ENCODE data around the gene MME. TPM values are rescaled to one million over a fixed set of nuclear protein-coding genes. Genes with fewer than 3 reads are reported as not detected.
"Not testable (repeated sequence)": the region's sequence is repeated elsewhere in the genome, so short reads cannot be mapped to it uniquely, and the experiment has no call there.

MME gene
- polyA plus RNA-seq, 12 donors, result 7.1 to 30.9 (median 15.1) TPM; not detected in 1

DNA sequence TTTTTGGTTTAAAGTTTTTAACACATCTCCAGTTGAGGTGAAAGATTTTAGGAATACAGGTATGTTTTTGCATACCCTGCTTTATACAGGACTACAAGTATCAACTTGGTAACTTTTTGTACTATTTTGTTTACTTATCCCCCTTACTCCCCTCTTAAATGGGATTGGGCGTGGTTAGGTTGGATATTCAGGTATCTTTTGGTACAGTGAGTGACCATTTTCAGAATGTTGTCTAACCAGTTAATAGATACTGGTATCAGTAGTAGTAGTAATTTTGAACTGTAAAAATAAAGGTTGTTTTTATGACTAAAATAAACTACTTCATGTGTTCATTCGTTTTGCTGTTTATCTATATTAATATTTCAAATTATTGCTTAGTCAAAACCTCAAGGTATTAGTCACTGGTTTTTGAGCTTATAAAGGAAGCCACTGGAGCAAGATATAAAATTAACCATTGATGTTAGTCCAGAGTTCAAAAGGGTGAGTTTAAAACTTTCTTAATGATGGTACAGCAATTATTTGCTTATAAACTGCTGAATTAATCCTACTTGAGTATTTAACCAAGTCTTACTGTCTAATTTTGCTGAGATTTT is 3.3 kb downstream of the MME start:
- no peak for DNase-seq

DNA sequence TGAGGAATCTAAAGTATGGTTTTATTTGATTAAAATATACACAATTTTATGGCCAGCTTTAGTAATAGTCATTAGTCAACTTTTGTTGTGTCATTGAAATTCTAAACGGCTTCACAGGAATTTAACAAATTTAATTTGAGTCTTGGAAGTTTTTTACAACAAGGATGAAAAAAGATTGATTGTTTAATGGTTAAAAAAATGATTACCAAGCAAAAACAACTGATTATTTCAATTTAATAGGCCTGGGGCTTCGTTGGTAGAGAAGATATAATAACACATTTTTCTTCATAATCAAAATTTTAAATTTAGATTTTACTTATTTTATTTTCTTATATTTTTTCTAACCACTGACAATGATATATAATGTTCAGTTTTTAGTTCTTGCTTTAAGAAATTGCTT is 4.4 kb downstream of the MME start:
- DNase-seq, result no peak

DNA sequence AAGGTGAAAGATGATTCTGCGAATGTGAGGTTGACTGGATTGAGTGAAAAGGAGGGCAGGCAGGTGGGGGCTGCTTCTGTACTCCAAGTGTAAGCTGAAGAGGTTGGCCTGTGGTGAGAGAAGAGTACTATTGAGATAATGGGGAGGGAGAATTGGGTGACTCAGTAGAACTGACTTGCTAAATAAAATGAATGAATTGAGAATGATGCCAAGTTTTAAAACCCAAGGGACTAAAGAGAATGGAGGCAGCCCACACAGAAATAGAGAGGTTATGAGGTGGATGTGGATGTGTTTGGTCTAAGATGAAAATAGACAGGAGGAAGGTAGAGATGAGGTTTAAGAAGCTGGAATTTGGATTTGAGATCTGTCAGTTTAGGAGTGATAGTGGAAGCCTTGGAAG is 5.9 kb downstream of the MME start:
- no peak for DNase-seq

DNA sequence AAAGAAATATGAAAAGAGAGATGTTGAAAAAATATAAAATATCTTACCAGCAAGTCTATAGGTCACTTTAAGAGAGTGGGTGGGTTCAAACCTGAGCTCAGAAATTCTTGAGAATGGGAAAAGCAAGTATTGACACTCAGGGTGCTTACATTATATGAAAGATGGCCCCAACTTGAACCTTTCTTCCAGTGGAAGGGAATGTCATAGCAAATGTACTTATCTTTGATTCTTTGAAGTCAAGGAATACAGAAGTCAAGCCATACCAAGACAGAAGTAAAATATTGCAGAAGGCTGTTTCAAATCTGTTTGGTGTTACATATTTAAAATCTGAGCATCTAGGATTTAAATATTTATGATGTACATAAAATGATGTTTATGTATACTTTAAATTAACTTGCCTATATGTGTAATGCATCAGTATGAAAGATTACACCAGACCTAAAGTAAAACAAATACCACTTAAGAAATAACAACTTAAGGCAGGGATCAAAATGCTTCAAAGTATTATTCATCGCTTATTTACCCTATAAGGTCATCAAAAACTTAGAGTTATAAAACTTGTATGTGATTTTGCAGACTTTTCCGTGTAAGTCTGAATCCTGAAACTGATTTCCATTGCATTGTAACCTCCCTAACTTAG is 8.7 kb downstream of the MME start:
- no peak for DNase-seq

DNA sequence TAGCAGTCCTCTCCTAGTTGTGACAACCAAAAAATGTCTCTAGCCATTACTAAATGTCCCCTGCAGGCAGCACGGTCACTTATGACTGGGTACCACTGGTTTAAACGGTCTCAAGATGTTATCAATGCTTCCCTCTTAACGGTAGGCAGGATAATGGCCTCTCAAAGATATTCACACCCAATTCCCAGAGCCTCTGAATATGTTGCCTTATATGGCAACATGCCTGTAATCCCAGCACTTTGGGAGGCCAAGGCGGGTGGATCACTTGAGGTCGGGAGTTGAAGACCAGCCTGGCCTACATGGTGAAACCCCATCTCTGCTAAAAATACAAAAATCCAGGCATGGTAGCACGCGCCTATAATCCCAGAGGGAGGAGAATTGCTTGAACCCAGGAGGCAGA is 9.4 kb downstream of the MME start:
- DNase-seq, result no peak

DNA sequence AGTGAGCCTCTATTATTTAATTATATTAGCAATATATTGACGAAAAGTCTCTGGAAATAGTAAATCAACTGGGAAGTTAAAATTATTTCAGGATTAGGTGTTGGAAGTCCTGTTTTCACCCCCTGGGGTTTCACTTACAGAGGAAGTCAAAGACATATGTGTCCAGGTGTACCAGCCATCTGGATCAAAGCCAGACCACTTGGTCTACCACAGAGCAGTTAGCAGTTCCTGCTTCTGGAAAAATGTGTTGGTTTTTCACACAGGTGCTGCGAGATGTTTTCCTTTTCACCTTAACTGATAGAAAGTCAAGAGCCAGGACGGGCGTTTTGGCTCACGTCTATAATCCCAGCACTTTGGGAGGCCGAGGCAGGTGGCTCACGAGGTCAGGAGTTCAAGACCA is 13.1 kb downstream of the MME start:
- DNase-seq, result no peak

DNA sequence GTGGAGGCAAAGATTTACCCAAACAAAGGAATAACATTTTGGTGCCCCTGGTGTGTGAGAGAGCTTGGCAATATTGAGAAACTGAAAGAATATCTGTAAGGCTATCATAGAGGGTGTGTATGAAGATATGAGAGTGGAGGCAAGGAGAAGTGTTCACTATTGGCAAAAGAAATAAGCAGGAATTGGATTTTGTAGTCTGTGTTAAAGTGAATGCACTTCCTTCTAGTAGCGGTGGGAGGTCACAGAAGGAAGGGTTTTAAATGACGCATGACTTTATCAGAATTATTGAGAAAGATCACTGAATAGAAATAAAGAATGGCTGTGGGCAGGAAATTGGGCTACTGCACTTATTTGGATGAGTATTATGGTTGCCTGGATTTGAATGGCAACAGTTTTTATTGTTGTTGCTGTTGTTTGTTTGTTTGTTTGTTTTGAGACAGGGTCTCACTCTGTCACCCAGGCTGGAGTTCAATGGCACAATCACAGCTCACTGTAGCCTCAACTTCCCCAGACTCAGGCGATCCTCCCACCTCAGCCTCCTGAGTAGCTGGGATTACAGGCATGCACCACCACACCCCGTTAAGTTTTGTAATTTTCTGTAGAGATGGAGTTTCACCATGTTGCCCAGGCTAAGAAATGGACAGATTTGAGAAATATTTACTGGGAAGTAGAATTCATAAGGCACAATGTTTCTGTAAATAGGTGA is 16.3 kb downstream of the MME start:
- no peak for DNase-seq

DNA sequence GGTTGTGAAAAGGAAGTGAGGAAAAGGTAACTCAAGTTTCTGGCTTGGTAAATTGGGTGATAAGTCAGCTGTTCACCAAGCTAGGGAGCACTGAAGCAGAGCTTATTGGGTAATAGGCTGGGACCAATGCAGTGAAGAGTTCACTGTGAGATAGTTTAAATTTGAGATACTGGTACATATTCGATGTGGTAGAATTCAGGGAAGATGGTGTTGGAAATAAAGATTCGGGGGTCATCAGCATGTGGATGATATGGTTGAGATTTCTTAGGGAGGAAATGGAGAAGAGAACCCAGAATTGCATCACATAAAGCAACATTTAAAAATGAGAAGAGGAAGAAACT is 16.9 kb downstream of the MME start:
- DNase-seq, result no peak

DNA sequence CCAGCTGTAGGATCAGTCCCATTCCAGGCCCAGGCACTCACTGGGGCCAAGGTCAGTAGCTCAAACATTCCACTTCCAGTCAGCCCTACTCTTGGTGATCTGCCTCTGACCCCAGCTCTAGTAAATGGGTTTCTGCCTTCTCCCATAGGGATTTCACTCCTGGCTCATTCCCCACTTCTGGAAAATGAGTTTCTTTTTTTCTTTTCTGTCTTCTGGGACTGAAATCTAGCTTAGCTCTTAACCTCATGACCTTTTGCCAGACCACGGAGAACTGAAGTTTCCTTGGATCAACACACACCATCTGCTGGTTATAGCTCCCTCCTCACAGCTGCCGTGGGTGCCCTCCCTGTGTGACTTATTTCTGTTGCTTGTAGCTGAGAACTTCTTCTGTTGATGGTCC is 21.3 kb downstream of the MME start:
- DNase-seq, result no peak

DNA sequence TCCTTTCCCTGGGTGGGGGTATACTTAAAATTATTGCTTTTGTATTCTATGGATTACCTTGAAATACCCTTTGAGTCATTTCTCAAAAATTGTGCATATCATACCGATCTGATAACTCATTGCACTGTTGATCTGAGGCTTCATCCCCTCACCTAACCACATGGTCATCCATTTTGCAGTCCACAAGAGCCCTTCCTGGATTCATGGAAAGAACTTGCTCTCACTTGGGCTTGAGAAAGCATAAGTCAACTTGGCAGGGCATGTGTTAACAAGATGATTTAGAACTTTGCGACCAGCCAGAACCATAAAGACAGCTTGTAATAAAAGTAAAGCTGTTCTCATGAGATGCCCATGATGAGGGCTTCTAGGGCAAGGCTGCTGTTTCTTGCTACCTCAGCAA is 22.2 kb downstream of the MME start:
- DNase-seq, result no peak

DNA sequence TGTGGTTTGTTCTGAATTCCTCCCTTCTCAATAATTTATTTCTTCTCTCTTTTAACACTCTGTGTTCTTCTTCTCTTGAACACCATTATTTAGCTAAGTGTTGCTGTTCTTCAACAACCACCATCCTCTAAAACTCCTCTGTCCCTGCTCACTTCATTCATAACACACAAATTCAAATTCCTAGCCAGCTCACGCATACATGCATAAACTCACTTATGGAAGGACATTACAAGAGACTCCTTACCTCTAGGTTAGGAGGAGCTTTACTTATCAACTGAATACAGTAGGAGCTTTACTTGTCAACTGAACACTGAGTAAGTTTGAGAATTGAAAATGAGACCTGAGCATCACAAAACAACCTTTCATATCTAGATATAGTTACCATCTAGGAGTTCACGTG is 23.6 kb downstream of the MME start:
- no peak for DNase-seq

DNA sequence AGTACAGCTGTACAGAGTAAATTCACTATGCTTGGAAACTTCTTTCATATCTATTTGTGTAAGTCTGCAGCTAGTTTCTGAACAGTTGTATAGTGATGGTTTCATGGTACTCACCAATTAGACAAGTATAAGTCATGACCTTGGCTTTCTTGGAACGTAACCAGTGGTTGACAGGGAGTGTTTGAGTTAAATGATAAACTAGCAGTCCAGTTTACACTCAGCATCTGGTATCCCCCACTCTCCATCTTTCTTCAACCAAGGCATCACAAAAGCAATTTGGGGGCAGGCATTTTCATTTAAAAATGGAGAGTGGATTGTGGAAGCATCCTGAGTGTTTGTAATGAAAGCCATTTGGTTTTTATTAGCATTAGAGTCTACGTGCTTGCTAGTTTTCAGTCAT is 26.0 kb downstream of the MME start:
- no peak for DNase-seq

DNA sequence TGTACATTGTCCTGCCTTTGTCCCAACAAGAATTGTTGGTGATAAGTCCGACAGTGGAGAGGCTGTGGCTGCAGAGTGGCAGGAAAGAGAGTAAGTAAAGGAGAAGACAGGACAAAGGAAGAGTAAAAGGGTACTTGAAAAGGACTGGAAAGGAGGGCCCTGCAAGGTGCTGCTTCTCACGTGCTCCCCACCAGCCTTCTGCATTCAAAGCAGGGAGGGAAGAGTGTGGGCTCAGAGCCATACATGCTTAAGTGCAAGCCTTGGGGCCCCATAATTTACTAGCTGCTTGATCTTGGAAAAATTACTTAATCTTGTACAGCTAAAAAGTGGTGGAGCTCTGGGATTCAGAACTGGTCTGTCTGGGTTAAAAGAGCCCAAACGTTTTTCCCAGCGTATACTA is 29.9 kb downstream of the MME start:
- no peak for DNase-seq

DNA sequence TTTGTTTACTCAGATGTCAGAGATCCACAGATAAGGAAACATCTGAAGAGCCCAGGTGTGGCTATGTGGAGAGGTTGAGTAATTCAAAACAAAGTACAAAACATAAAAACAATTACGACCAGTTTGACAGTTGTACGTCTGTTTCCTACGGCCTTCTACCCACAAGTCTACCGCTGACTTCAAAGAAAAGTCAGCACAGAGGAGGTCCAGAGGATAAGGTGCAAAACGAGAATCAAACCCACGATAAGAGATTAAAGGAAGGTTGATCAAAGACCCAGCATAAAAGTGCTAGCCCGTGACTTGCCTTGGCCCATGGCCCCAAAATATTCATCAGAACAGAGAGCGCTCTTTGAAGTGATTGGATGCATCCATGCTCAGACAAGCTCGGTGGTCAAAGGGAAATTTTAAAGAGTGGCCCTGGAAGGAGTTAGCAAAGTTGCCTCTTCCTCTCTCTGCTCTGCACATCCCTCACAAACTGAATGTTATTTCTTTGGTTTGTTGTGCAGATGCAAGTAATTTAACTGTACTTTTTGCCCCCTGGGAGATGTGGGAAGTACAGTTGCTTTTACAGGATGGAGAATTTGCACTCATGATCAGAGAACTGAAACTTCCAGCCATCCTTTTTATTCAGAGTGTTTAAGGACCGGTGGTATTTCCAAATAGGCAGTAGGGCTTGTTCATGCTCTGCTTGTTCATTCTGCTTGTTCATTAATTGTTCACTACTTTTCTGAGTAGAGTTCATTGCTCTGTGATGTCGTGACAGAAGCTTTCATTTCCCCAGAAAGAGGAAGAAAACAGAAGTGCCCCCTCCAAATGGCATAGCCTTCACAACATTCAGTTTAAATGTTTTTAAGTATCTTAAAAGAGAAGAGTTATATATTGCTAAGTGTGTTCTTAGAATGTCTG is 31.1 kb downstream of the MME start:
- no peak for DNase-seq

DNA sequence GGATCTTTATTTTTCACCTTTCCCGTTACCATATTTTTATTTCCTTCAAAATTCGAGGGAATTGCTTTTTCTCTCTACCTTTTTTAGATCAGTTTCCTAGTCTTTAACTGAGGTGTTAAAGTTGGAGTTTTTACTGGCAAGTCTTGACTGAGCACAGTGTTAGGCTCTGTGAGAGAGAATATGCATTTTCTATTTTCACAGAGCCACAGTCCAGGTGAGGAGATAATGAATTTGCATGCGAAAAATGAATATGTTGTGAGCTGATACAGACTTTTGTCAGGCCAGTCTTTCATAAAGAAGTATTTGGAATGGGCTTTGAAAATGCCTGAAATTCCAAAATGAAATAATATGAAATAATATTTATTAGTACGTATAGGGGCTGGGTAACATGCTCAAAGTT is 31.9 kb downstream of the MME start:
- DNase-seq, result no peak

DNA sequence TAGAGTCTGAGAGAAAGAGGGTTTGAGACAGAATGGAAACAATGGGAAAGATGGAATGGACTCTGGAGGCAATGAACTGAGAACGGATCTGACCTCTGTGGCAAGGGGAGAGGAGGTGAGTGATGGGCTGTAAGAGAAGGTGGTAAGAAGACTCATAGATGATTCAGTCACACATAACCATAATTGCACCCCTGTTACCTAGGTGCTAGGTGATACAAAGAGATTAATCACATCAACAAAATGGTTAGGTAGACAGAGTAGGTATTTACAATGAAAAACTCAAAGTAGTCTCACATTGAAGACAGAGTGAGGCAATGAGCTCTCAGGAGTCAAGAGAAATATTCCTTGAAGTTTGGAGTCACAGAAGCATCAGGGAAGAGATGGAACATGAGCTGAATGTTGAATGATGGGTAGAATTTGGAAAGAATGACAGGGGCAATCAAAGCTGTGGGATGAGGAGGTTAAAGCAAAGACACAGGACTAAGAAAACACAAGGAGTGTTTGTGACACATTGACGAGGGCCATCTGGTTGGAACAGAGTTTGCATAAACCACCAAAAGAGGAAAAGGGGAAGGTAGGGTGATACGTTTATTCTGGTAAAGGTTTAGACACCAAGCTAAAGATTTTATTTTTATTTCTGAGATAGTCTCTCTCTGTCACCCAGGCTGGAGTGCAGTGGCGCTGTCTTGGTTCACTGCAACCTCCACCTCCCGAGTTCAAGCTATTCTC is 32.7 kb downstream of the MME start:
- DNase-seq, result no peak

DNA sequence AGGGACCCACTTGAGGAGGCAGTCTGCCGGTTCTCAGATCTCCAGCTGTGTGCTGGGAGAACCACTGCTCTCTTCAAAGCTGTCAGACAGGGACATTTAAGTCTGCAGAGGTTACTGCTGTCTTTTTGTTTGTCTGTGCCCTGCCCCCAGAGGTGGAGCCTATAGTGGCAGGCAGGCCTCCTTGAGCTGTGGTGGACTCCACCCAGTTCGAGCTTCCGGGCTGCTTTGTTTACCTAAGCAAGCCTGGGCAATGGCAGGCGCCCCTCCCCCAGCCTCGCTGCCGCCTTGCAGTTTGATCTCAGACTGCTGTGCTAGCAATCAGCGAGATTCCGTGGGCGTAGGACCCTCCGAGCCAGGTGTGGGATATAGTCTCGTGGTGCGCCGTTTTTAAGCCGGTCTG is 44.6 kb downstream of the MME start:
- not testable (repeated sequence) for DNase-seq

DNA sequence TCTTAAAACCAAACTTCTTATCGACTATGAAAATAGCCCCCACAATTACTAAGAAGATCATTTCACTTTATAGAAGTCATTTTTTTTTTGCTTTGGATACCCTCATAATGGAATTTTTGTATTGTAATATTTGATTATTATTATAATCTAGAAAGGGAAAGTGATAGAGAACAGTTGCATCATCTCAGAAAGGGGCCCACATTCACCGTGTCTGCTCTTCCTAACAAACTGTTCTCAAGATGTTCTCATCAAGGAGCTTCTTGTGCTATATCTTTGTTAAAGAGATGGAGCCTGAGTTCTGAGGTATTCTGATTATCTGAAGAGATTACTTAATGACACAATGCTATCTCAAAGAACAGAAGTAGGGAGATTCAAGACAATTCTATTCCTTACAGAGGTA is 49.3 kb downstream of the MME start:
- DNase-seq, result no peak

DNA sequence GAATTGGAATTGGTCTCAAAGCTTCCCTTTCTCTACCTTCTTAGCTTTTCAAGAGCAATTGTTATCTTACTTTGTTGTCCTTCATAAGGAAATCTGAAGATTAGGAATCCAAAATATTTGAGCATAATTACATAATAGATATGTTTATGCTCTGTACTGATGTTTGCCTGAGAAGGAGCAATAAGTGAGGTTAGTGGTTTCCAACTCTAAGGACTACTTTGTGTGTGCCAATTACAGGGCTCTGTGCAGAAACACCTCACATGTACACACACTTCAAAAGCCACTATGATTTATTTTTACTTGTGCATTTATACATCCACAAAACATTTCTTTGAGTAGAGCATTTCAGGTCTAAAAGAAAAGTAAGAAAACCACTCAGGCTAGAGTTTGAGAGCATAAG is 49.9 kb downstream of the MME start:
- no peak for DNase-seq

DNA sequence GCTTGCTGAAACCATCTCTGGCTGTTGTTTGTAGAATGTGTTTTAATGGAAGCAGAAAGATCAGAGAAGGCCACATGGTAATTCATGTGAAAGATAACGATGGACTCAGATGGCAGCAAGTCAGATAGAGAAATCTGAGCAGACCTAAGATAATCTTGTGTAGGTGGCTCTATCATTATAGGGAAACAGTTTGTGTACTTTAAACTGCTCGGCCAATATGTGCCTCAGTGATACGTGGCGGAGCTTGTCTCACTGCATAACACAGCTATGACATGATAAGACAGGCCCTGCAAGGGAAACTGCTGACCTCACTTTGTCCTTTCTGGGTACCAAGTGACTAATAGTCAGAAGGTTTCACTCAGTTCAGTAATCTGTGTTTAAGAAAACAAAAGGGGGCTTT is 51.0 kb downstream of the MME start:
- no peak for DNase-seq

DNA sequence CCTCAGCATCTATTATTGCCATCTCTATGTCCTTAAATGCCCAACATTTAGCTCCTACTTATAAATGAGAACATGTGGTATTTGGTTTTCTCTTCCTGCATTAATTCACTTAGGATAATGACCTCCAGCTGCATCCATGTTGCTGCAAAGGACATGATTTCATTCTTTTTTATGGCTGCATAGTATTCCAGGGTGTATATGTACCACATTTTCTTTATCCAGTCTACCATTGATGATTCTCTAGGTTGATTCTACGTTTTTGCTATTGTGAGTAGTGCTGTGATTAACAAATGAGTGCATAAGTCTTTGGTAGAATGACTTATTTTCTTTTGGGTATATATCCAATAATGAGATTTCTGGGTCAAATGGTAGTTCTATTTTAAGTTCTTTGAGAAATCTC is 54.2 kb downstream of the MME start:
- not testable (repeated sequence) for DNase-seq

DNA sequence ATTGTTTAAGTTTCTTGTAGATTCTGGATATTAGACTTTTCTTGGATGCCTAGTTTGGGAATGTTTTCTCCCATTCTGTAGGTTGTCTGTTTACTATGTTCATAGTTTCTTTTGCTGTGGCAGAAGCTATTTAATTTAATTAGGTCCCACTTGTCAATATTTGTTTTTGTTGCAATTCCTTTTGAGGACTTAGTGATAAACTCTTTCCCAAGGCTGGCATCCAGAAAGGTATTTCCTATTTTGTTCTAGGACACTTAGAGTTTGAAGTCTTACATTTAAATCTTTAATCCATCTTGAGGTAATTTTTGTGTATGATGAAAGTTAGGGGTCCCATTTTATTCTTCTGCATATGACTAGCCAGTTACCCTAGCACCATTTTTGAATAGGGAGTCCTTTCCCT is 54.9 kb downstream of the MME start:
- DNase-seq, result no peak
